ENCODE data around the gene AKR1C4.
"Not testable (repeated sequence)": the region's sequence is repeated elsewhere in the genome, so short reads cannot be mapped to it uniquely, and the experiment has no call there.

The AKR1C4 gene

GRCh38 chr10:5196702-5197113, at the start of gene AKR1C4:
TSS of gene AKR1C4 (plus strand) at chr10:5196837. CDS start at chr10:5196868, 31 bp downstream.
- ATAC-seq (no peak), DNase-seq (ENCODE audit: low spot score in 2 of 2) (no peak)
- Mint-ChIP-seq H3K4me3 (no peak within 1 kb of the TSS), H3K9me3 (peaks cover 3% of the 10 kb centered on the region), H3K36me3 (no peaks in the 10 kb centered on the region), H3K27ac (no peak within 1 kb of the TSS), H3K4me1 (no peaks in the 10 kb centered on the region)

GRCh38 chr10:5146920-5147254, 49.8 kb upstream of the AKR1C4 start:
- peaks cover 3% of the 10 kb centered on the region for H3K9me3 Mint-ChIP-seq
- H3K36me3 Mint-ChIP-seq, result no peaks in the 10 kb centered on the region
- ATAC-seq, result no peak
- no peak overlapping the region for H3K27ac Mint-ChIP-seq
- no peaks in the 10 kb centered on the region for H3K4me1 Mint-ChIP-seq
- H3K4me3 Mint-ChIP-seq, result no peak overlapping the region
- no peak for DNase-seq (ENCODE audit: low spot score in 2 of 2)

GRCh38 chr10:5147255-5147980, 49.2 kb upstream of the AKR1C4 start:
- no peak overlapping the region for H3K27ac Mint-ChIP-seq
- DNase-seq (ENCODE audit: low spot score in 2 of 2) (no peak), ATAC-seq (no peak)
- no peak overlapping the region for H3K4me3 Mint-ChIP-seq
- no peaks in the 10 kb centered on the region for H3K4me1 Mint-ChIP-seq
- H3K9me3 Mint-ChIP-seq, result peaks cover 3% of the 10 kb centered on the region
- no peaks in the 10 kb centered on the region for H3K36me3 Mint-ChIP-seq

GRCh38 chr10:5147981-5148677, 48.5 kb upstream of the AKR1C4 start:
- Mint-ChIP-seq H3K4me3 (no peak overlapping the region), H3K36me3 (no peaks in the 10 kb centered on the region), H3K27ac (no peak overlapping the region), H3K9me3 (peaks cover 3% of the 10 kb centered on the region), H3K4me1 (no peaks in the 10 kb centered on the region)
- DNase-seq (ENCODE audit: low spot score in 2 of 2), result no peak
- no peak for ATAC-seq

- Mint-ChIP-seq H3K27ac (no peak overlapping the region), H3K4me3 (no peak overlapping the region), H3K9me3 (peaks cover 3% of the 10 kb centered on the region), H3K4me1 (no peaks in the 10 kb centered on the region), H3K36me3 (no peaks in the 10 kb centered on the region)
- DNase-seq (ENCODE audit: low spot score in 2 of 2) (no peak), ATAC-seq (no peak)
Measured at GRCh38 chr10:5148678-5149032, 48.0 kb upstream of the AKR1C4 start.

- no peak for ATAC-seq
- Mint-ChIP-seq H3K4me1 (no peaks in the 10 kb centered on the region), H3K27ac (no peak overlapping the region), H3K4me3 (no peak overlapping the region), H3K9me3 (peaks cover 3% of the 10 kb centered on the region), H3K36me3 (no peaks in the 10 kb centered on the region)
- DNase-seq (ENCODE audit: low spot score in 2 of 2), result no peak
Measured at GRCh38 chr10:5151076-5151475, 45.6 kb upstream of the AKR1C4 start.

- no peak for DNase-seq (ENCODE audit: low spot score in 2 of 2)
- H3K4me1 Mint-ChIP-seq, result no peaks in the 10 kb centered on the region
- no peak overlapping the region for H3K27ac Mint-ChIP-seq
- H3K9me3 Mint-ChIP-seq, result no peaks in the 10 kb centered on the region
- H3K4me3 Mint-ChIP-seq, result no peak overlapping the region
- no peaks in the 10 kb centered on the region for H3K36me3 Mint-ChIP-seq
- ATAC-seq, result no peak
Measured at GRCh38 chr10:5155951-5156350, 40.7 kb upstream of the AKR1C4 start.

GRCh38 chr10:5157501-5157900, 39.1 kb upstream of the AKR1C4 start:
- Mint-ChIP-seq H3K9me3 (peaks cover 2% of the 10 kb centered on the region), H3K36me3 (no peaks in the 10 kb centered on the region), H3K4me1 (no peaks in the 10 kb centered on the region), H3K27ac (no peak overlapping the region), H3K4me3 (no peak overlapping the region)
- DNase-seq (ENCODE audit: low spot score in 2 of 2), result no peak
- no peak for ATAC-seq

- no peaks in the 10 kb centered on the region for H3K36me3 Mint-ChIP-seq
- no peaks in the 10 kb centered on the region for H3K4me1 Mint-ChIP-seq
- ATAC-seq, result no peak
- no peak overlapping the region for H3K27ac Mint-ChIP-seq
- no peak for DNase-seq (ENCODE audit: low spot score in 2 of 2)
- H3K9me3 Mint-ChIP-seq, result peaks cover 7% of the 10 kb centered on the region
- H3K4me3 Mint-ChIP-seq, result no peak overlapping the region
Measured at GRCh38 chr10:5159126-5159525, 37.5 kb upstream of the AKR1C4 start.

- Mint-ChIP-seq H3K4me3 (no peak overlapping the region), H3K36me3 (no peaks in the 10 kb centered on the region), H3K27ac (no peak overlapping the region), H3K9me3 (peaks cover 22% of the 10 kb centered on the region), H3K4me1 (peaks cover 3% of the 10 kb centered on the region)
- no peak for DNase-seq (ENCODE audit: low spot score in 2 of 2)
- ATAC-seq, result no peak
Measured at GRCh38 chr10:5163487-5163886, 33.1 kb upstream of the AKR1C4 start.

- Mint-ChIP-seq H3K9me3 (peaks cover 26% of the 10 kb centered on the region), H3K36me3 (no peaks in the 10 kb centered on the region), H3K4me3 (no peak overlapping the region), H3K4me1 (peaks cover 10% of the 10 kb centered on the region), H3K27ac (no peak overlapping the region)
- DNase-seq (ENCODE audit: low spot score in 2 of 2), result no peak
- no peak for ATAC-seq
Measured at GRCh38 chr10:5165738-5166137, 30.9 kb upstream of the AKR1C4 start.

- Mint-ChIP-seq H3K9me3 (peaks cover 19% of the 10 kb centered on the region), H3K36me3 (no peaks in the 10 kb centered on the region), H3K4me1 (peaks cover 10% of the 10 kb centered on the region), H3K4me3 (peak overlapping the region; percentile 16), H3K27ac (no peak overlapping the region)
- DNase-seq (ENCODE audit: low spot score in 2 of 2) (no peak), ATAC-seq (peak; percentile 84)
Measured at GRCh38 chr10:5168897-5169420, 27.7 kb upstream of the AKR1C4 start.

GRCh38 chr10:5175581-5175980, 21.1 kb upstream of the AKR1C4 start:
- not testable (repeated sequence) for ATAC-seq; H3K9me3 Mint-ChIP-seq; H3K36me3 Mint-ChIP-seq; H3K4me3 Mint-ChIP-seq; DNase-seq (ENCODE audit: low spot score in 2 of 2); H3K27ac Mint-ChIP-seq; H3K4me1 Mint-ChIP-seq

GRCh38 chr10:5180503-5180902, 16.1 kb upstream of the AKR1C4 start:
- not testable (repeated sequence) for H3K4me3 Mint-ChIP-seq; H3K36me3 Mint-ChIP-seq; H3K9me3 Mint-ChIP-seq; DNase-seq (ENCODE audit: low spot score in 2 of 2); H3K4me1 Mint-ChIP-seq; ATAC-seq; H3K27ac Mint-ChIP-seq

- DNase-seq (ENCODE audit: low spot score in 2 of 2), result no peak
- H3K9me3 Mint-ChIP-seq, result peaks cover 3% of the 10 kb centered on the region
- no peak overlapping the region for H3K4me3 Mint-ChIP-seq
- H3K4me1 Mint-ChIP-seq, result no peaks in the 10 kb centered on the region
- no peaks in the 10 kb centered on the region for H3K36me3 Mint-ChIP-seq
- no peak for ATAC-seq
- no peak overlapping the region for H3K27ac Mint-ChIP-seq
Measured at GRCh38 chr10:5183923-5184322, 12.7 kb upstream of the AKR1C4 start.

Data from stimulated activated effector memory CD8-positive, alpha-beta T cell treated with anti-CD3 and anti-CD28 coated beads, Interleukin-12 subunit alpha, Interleukin-12 subunit beta, amount 100 ng/mL, for 72 hours (primary cell).